ENCODE results near the gene CSNK2A1. TPM values are rescaled to one million over a fixed set of nuclear protein-coding genes. Genes with fewer than 3 reads are reported as not detected.
"Not testable (repeated sequence)": the region's sequence is repeated elsewhere in the genome, so short reads cannot be mapped to it uniquely, and the experiment has no call there.

Gene CSNK2A1
- total RNA-seq, 1 donor: 84.8 TPM

- DNase-seq (ENCODE audit: low read depth in 2 of 3, low spot score in 2 of 3): no peak
These were observed 7.1 kb downstream of the CSNK2A1 start for GRCh38 chr20:536426-537010.

GRCh38 chr20:535958-536357 is 7.6 kb downstream of the CSNK2A1 start:
- DNase-seq (ENCODE audit: low read depth in 2 of 3, low spot score in 2 of 3): peak in 2 of 3 donors; percentile 35 to 53

- DNase-seq (ENCODE audit: low read depth in 2 of 3, low spot score in 2 of 3): no peak
These were observed 10.1 kb downstream of the CSNK2A1 start for GRCh38 chr20:533526-533925.

- DNase-seq (ENCODE audit: low read depth in 2 of 3, low spot score in 2 of 3): no peak
These were observed 11.1 kb downstream of the CSNK2A1 start for GRCh38 chr20:532530-532929.

- no peak for DNase-seq (ENCODE audit: low read depth in 2 of 3, low spot score in 2 of 3)
These were observed 12.0 kb downstream of the CSNK2A1 start for GRCh38 chr20:531608-532007.

- DNase-seq (ENCODE audit: low read depth in 2 of 3, low spot score in 2 of 3): no peak
These were observed 13.3 kb downstream of the CSNK2A1 start for GRCh38 chr20:530321-530720.

- DNase-seq (ENCODE audit: low read depth in 2 of 3, low spot score in 2 of 3): no peak
These were observed 14.5 kb downstream of the CSNK2A1 start for GRCh38 chr20:528923-529604.

GRCh38 chr20:527571-527886 is 16.1 kb downstream of the CSNK2A1 start:
- DNase-seq (ENCODE audit: low read depth in 2 of 3, low spot score in 2 of 3): no peak

GRCh38 chr20:521860-522259 is 21.7 kb downstream of the CSNK2A1 start:
- DNase-seq (ENCODE audit: low read depth in 2 of 3, low spot score in 2 of 3): no peak

- no peak for DNase-seq (ENCODE audit: low read depth in 2 of 3, low spot score in 2 of 3)
These were observed 23.6 kb downstream of the CSNK2A1 start for GRCh38 chr20:519999-520398.

- DNase-seq (ENCODE audit: low read depth in 2 of 3, low spot score in 2 of 3): no peak
These were observed 26.4 kb downstream of the CSNK2A1 start for GRCh38 chr20:517221-517620.

GRCh38 chr20:516799-517198 is 26.8 kb downstream of the CSNK2A1 start:
- no peak for DNase-seq (ENCODE audit: low read depth in 2 of 3, low spot score in 2 of 3)

GRCh38 chr20:515696-516095 is 27.9 kb downstream of the CSNK2A1 start:
- no peak for DNase-seq (ENCODE audit: low read depth in 2 of 3, low spot score in 2 of 3)

GRCh38 chr20:513429-513828 is 30.2 kb downstream of the CSNK2A1 start:
- no peak for DNase-seq (ENCODE audit: low read depth in 2 of 3, low spot score in 2 of 3)

- not testable (repeated sequence) for DNase-seq (ENCODE audit: low read depth in 2 of 3, low spot score in 2 of 3)
These were observed 33.1 kb downstream of the CSNK2A1 start for GRCh38 chr20:510328-511057.

GRCh38 chr20:508364-508787 is 35.2 kb downstream of the CSNK2A1 start:
- DNase-seq (ENCODE audit: low read depth in 2 of 3, low spot score in 2 of 3): not testable (repeated sequence)

GRCh38 chr20:507761-508332 is 35.7 kb downstream of the CSNK2A1 start:
- no peak for DNase-seq (ENCODE audit: low read depth in 2 of 3, low spot score in 2 of 3)

GRCh38 chr20:507006-507758 is 36.4 kb downstream of the CSNK2A1 start:
- no peak for DNase-seq (ENCODE audit: low read depth in 2 of 3, low spot score in 2 of 3)

GRCh38 chr20:504632-505075 is 38.9 kb downstream of the CSNK2A1 start:
- DNase-seq (ENCODE audit: low read depth in 2 of 3, low spot score in 2 of 3): no peak

GRCh38 chr20:503048-503737 is 40.4 kb downstream of the CSNK2A1 start:
- DNase-seq (ENCODE audit: low read depth in 2 of 3, low spot score in 2 of 3): no peak
